ENCODE data around the gene TMEM63B.

TMEM63B gene

DNA sequence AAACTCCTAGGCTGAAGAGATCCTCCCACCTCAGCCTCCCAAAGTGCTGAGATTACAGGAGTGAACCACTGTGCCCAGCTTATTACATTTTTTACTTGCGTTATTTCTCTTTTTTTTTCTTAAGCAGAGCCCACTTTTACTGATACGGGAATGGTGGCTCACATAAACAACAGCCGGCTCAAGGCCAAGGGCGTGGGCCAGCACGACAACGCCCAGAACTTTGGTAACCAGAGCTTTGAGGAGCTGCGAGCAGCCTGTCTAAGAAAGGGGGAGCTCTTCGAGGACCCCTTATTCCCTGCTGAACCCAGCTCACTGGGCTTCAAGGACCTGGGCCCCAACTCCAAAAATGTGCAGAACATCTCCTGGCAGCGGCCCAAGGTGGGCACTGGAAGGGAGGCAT is 41.8 kb downstream of the TMEM63B start:
- Histone ChIP-seq H3K27me3 (ENCODE audit: insufficient read depth, low read depth, severe bottlenecking) (no peaks in the 10 kb centered on the region), H3K4me3 (ENCODE audit: low read depth, low read length) (no peak overlapping the region), H3K36me3 (no peaks in the 10 kb centered on the region), H3K27ac (no peak overlapping the region), H3K9me3 (ENCODE audit: severe bottlenecking) (no peaks in the 10 kb centered on the region)
- no peak for DNase-seq
- TF ChIP-seq, protein P1, sequence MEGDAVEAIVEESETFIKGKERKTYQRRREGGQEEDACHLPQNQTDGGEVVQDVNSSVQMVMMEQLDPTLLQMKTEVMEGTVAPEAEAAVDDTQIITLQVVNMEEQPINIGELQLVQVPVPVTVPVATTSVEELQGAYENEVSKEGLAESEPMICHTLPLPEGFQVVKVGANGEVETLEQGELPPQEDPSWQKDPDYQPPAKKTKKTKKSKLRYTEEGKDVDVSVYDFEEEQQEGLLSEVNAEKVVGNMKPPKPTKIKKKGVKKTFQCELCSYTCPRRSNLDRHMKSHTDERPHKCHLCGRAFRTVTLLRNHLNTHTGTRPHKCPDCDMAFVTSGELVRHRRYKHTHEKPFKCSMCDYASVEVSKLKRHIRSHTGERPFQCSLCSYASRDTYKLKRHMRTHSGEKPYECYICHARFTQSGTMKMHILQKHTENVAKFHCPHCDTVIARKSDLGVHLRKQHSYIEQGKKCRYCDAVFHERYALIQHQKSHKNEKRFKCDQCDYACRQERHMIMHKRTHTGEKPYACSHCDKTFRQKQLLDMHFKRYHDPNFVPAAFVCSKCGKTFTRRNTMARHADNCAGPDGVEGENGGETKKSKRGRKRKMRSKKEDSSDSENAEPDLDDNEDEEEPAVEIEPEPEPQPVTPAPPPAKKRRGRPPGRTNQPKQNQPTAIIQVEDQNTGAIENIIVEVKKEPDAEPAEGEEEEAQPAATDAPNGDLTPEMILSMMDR (IDR thresholded peaks at IDR 0.05; ENCODE audit: low read depth, low read length): no peak

DNA sequence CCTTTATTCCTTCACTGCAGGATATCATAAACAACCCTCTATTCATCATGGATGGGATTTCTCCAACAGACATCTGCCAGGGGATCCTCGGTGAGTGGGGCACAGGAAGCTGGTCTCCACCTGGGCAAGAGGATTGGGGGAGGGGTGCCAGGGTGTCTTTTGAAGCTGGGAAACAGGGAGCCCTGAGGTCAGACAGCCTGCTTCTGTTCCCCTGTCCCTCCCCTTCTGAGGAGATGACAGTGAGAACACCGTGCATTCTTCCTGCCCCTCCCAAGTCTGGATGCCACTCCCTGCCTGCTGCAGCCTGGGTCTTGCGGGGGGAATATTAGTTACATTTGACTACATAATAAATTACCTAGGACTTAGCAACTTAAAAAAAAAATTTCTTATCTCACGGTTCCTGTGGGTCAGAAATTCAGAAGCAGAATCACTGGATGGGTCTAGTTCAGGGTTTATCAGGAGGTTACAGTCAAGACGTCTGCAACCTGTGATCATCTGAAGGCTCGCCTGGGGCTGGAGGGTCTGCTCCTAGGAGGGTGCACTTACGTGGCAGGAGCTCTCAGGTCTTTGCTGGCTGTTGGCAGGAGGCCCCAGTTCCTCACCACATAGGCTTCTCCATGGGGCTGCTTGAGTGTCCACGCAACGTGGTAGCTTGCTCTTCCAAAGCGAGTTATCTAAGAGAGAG is 42.7 kb downstream of the TMEM63B start:
- Histone ChIP-seq H3K4me3 (ENCODE audit: low read depth, low read length) (no peak overlapping the region), H3K27ac (no peak overlapping the region), H3K36me3 (no peaks in the 10 kb centered on the region), H3K27me3 (ENCODE audit: insufficient read depth, low read depth, severe bottlenecking) (no peaks in the 10 kb centered on the region), H3K9me3 (ENCODE audit: severe bottlenecking) (no peaks in the 10 kb centered on the region)
- no peak for DNase-seq
- TF ChIP-seq, protein P1 (IDR thresholded peaks at IDR 0.05; ENCODE audit: low read depth, low read length): no peak

DNA sequence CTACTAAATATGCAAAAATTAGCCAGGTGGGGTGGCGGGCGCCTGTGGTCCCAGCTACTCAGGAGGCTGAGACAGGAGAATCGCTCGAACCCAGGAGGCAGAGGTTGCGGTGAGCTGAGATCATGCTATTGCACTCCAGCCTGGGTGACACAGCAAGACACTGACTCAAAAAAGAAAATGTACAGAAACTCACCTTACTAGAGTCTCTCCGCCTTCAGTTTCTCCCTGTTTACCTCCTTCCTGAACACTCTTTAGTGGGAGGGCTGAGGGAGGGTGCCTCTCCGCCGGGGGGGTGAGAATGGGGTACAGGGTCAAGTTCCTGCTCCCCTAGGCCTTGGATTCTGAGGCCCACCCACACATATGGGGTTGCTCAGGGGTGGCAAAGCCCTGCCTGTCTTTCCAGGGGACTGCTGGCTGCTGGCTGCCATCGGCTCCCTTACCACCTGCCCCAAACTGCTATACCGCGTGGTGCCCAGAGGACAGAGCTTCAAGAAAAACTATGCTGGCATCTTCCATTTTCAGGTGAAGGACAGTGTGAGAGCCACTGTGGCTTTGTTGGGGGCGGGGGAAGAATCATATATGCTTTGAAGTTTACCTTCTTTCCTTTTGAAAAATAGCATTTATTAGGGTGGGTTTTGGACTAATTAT is 44.7 kb downstream of the TMEM63B start:
- TF ChIP-seq, protein P1 (IDR thresholded peaks at IDR 0.05; ENCODE audit: low read depth, low read length): no peak
- Histone ChIP-seq H3K27ac (no peak overlapping the region), H3K9me3 (ENCODE audit: severe bottlenecking) (no peaks in the 10 kb centered on the region), H3K27me3 (ENCODE audit: insufficient read depth, low read depth, severe bottlenecking) (no peaks in the 10 kb centered on the region), H3K4me3 (ENCODE audit: low read depth, low read length) (no peak overlapping the region), H3K36me3 (no peaks in the 10 kb centered on the region)
- DNase-seq: no peak

DNA sequence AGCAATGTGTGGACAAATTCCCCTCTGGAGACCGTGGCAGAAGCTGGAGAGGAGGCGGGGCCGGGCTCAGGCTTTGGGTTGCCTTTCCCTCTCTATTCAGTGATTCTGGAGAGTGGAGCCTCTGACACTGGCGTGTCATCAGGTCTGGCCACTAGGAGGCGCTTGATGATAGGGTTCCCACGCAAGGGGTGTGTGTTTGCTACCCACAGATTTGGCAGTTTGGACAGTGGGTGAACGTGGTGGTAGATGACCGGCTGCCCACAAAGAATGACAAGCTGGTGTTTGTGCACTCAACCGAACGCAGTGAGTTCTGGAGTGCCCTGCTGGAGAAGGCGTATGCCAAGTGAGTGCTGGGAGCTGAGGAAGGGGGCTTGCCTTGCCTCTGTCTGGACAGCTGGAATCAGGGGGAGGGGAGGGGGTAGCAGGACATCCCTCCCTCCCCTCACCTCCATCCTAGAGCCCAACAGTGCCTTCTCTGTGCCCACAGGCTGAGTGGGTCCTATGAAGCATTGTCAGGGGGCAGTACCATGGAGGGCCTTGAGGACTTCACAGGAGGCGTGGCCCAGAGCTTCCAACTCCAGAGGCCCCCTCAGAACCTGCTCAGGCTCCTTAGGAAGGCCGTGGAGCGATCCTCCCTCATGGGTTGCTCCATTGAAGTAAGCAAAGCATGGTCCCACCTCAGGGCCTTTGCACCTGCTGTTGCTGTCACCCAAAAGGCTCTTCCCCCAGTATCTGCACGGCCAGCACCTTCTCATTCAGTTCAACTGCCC is 45.6 kb downstream of the TMEM63B start:
- H3K36me3 ChIP-seq: no peaks in the 10 kb centered on the region
- H3K4me3 ChIP-seq (ENCODE audit: low read depth, low read length): no peak overlapping the region
- TF ChIP-seq, protein P1 (IDR thresholded peaks at IDR 0.05; ENCODE audit: low read depth, low read length): peak; percentile 99
- H3K27me3 ChIP-seq (ENCODE audit: insufficient read depth, low read depth, severe bottlenecking): no peaks in the 10 kb centered on the region
- DNase-seq: peak; percentile 96
- no peaks in the 10 kb centered on the region for H3K9me3 ChIP-seq (ENCODE audit: severe bottlenecking)
- H3K27ac ChIP-seq: no peak overlapping the region

DNA sequence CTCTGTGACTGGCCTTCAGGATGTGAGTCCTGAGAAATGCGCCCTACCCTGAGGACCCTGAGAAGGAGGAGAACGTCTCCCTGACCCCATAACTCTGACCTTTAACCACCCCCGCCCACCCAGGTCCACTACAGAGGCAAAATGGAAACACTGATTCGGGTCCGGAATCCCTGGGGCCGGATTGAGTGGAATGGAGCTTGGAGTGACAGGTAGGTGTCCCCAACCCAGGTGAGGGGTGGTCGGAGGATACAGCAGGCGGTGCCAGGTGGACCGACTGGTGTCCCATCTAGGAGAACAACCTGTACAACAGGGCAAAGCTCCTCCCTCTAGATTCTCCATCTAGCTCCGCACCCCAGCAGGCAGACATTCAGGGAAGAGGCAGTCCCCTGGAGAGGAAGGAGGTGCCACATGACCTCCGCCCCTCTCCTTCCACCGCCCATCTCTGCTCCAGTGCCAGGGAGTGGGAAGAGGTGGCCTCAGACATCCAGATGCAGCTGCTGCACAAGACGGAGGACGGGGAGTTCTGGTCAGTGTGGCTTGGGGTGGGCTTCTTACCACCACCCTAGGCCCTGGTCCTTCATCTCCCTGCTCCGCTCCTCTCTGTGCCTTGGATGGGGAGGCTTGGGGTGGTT is 48.9 kb downstream of the TMEM63B start:
- no peaks in the 10 kb centered on the region for H3K27me3 ChIP-seq (ENCODE audit: insufficient read depth, low read depth, severe bottlenecking)
- no peak for DNase-seq
- no peaks in the 10 kb centered on the region for H3K9me3 ChIP-seq (ENCODE audit: severe bottlenecking)
- no peak overlapping the region for H3K27ac ChIP-seq
- no peaks in the 10 kb centered on the region for H3K36me3 ChIP-seq
- H3K4me3 ChIP-seq (ENCODE audit: low read depth, low read length): no peak overlapping the region
- TF ChIP-seq, protein P1 (IDR thresholded peaks at IDR 0.05; ENCODE audit: low read depth, low read length): no peak
